Left lung (tissue), 10 donors: Measurements from ENCODE around the gene PEX3. TPM values are rescaled to one million over a fixed set of nuclear protein-coding genes. Genes with fewer than 3 reads are reported as not detected.
"Not testable (repeated sequence)": the region's sequence is repeated elsewhere in the genome, so short reads cannot be mapped to it uniquely, and the experiment has no call there.

Source experiments
- ATAC-seq: fragments of 200-7000 bp; cut with Tn5 transposase; one replicate; pipeline ENCODE4 v1.9.1; 2020; ENCODE audit warnings: moderate library complexity
- DNase-seq, 4 donors: peaks; one replicate each; pipeline ENCODE4 v3.0.0-alpha.2; 2013 to 2020
- H3K27ac ChIP-seq, 2 donors: fragments of 200-600 bp; sonication (generic) in 1 of 2; one replicate each; pipeline versions ENCODE4 v1.5.0 to v1.8.0; 2020 to 2021
- H3K27me3 ChIP-seq, 2 donors: fragments of 200-600 bp; sonication (generic) in 1 of 2; one replicate each; pipeline versions ENCODE4 v1.5.0 to v1.8.0; 2020 to 2021
- H3K36me3 ChIP-seq, 2 donors: fragments of 200-600 bp; sonication (generic) in 1 of 2; one replicate each; pipeline versions ENCODE4 v1.5.0 to v1.8.0; 2020 to 2021
- H3K4me1 ChIP-seq, 2 donors: fragments of 200-600 bp; one replicate each; pipeline ENCODE4 v1.8.0; 2021
- H3K4me3 ChIP-seq, 2 donors: fragments of 200-600 bp; sonication (generic) in 1 of 2; one replicate each; pipeline versions ENCODE4 v1.5.0 to v1.8.0; 2020 to 2021; ENCODE audit warnings: mild to moderate bottlenecking in 1 of 2
- H3K9me3 ChIP-seq, 2 donors: fragments of 200-600 bp; sonication (generic) in 1 of 2; one replicate each; pipeline versions ENCODE4 v1.5.0 to v1.8.0; 2020 to 2021
- intact Hi-C, 2 donors: fragments of 100-400 bp; cut with DNase I; formaldehyde crosslinking; loops; one replicate each; pipeline versions ENCODE4 v1.11.2 to v1.14.2; 2022
- polyA plus RNA-seq, 6 donors: library from polyadenylated mRNA; unstranded; fragments of 120-200 nt; gene quantifications; one replicate each; pipeline ENCODE4 v1.2.1, GENCODE V29; 2013; ENCODE audit not compliant: insufficient read length in 6 of 6
- total RNA-seq, 2 donors: library from RNA; stranded (reverse); fragmentation: NEBNext Ultra II Directional; extraction: Animal tissue kit (Norgen Biotek cat#: 25700); gene quantifications; one replicate each; pipeline ENCODE4 v1.2.1, GENCODE V29; 2021
- TF ChIP-seq, protein P1 (sequence below), 2 donors: fragments of 200-600 bp; sonication (generic) in 1 of 2; IDR thresholded peaks; one replicate each; pipeline versions ENCODE4 v1.5.0 to v1.8.0; 2021; ENCODE audit warnings: antibody characterized with exemption in 2 of 2
- donor health status: DM: no; HTN: yes; CAD: no.
- donor health status: DM: no; HTN: no; CAD: no.

The PEX3 gene
- total and polyA plus RNA-seq, 8 donors, result 13.4 to 32.8 (median 29.4) TPM

DNA sequence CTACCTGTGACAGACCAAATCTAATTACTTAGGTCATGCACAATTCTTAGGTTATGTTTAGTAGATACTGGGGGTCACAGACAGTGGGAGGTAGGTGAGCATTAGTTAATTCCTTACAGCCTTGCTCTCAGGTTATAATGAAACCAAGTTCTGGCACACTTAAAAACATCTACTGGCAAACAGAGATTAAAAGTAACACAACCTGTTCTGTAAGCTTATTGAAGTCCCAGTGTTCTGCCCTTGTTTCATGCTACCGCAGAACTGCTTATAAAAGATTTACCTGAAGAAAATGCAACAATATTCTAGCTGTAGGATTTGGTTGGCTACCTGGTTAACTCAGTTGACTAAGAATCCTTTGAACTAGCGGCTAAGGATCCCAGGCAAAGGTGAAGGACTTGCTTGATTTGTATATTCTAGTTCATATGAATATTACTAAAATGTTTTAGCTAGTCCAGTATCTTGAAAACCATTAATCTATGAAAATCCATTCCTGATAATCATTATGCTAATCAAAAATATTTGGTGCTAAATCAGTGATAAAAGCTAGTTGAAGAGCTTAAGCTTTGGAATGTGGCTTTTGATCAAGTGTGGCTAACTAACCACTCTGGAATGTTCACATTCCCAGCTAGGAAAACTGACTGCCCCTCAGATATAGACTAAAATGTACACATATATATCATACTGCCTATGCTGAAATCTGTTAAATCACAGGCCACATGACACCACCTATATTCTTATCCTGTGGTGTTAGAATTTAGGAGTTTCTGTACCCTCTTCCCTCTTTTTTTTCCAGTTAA lies 7.2 kb downstream of the PEX3 start:
- Histone ChIP-seq H3K9me3 (no peaks in the 10 kb centered on the region), H3K27ac (peak overlapping the region in 1 of 2 donors; percentile 58), H3K4me3 (no peak overlapping the region), H3K27me3 (no peaks in the 10 kb centered on the region), H3K4me1 (peaks cover 0 to 4% of the 10 kb centered on the region in 2 donors), H3K36me3 (peaks cover 0 to 19% of the 10 kb centered on the region in 2 donors)
- intact Hi-C loops, result no loop called here
- TF ChIP-seq, protein P1, sequence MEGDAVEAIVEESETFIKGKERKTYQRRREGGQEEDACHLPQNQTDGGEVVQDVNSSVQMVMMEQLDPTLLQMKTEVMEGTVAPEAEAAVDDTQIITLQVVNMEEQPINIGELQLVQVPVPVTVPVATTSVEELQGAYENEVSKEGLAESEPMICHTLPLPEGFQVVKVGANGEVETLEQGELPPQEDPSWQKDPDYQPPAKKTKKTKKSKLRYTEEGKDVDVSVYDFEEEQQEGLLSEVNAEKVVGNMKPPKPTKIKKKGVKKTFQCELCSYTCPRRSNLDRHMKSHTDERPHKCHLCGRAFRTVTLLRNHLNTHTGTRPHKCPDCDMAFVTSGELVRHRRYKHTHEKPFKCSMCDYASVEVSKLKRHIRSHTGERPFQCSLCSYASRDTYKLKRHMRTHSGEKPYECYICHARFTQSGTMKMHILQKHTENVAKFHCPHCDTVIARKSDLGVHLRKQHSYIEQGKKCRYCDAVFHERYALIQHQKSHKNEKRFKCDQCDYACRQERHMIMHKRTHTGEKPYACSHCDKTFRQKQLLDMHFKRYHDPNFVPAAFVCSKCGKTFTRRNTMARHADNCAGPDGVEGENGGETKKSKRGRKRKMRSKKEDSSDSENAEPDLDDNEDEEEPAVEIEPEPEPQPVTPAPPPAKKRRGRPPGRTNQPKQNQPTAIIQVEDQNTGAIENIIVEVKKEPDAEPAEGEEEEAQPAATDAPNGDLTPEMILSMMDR (IDR thresholded peaks at IDR 0.05), result no peak
- peak in 2 of 4 donors; percentile 8 to 59 for DNase-seq
- peak; percentile 91 for ATAC-seq

DNA sequence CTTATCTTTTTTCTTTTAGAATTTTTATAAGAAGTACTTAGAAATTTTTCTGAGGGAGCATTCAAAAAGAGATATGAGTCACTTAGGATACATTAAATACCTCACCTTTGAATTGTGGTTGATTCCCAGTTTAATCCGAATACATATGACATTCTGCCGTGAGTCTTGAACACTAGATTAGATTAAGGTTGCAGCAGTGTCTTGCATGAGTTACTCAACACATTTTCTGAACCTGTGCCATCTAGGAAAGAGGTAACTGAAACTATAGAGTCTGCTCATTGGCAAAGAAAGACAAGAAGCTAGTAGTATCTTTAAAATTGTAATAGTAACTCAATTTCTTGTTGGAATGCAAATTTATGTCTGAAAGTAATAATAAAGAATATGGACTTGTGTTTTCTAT lies 14.9 kb downstream of the PEX3 start:
- intact Hi-C loops, result no loop called here
- ATAC-seq (no peak), DNase-seq (no peak)
- H3K9me3 ChIP-seq, result no peaks in the 10 kb centered on the region
- H3K27ac ChIP-seq, result no peak overlapping the region
- H3K36me3 ChIP-seq, result peaks cover 0 to 16% of the 10 kb centered on the region in 2 donors
- H3K4me3 ChIP-seq, result no peak overlapping the region
- no peaks in the 10 kb centered on the region for H3K27me3 ChIP-seq
- TF ChIP-seq, protein P1 (IDR thresholded peaks at IDR 0.05), result no peak
- no peaks in the 10 kb centered on the region for H3K4me1 ChIP-seq

GRCh38 chr6:143468026-143468425 lies 17.4 kb downstream of the PEX3 start:
- DNase-seq (no peak), ATAC-seq (no peak)
- intact Hi-C loops, result no loop called here
- no peaks in the 10 kb centered on the region for H3K9me3 ChIP-seq
- TF ChIP-seq, protein P1 (IDR thresholded peaks at IDR 0.05), result no peak
- no peaks in the 10 kb centered on the region for H3K4me1 ChIP-seq
- H3K36me3 ChIP-seq, result peaks cover 0 to 26% of the 10 kb centered on the region in 2 donors
- H3K4me3 ChIP-seq, result no peak overlapping the region
- no peaks in the 10 kb centered on the region for H3K27me3 ChIP-seq
- no peak overlapping the region for H3K27ac ChIP-seq

- peaks cover 0 to 30% of the 10 kb centered on the region in 2 donors for H3K36me3 ChIP-seq
- H3K27me3 ChIP-seq, H3K4me3 ChIP-seq, H3K27ac ChIP-seq, H3K4me1 ChIP-seq, DNase-seq, H3K9me3 ChIP-seq, ATAC-seq, intact Hi-C loops: not testable (repeated sequence)
Measured at GRCh38 chr6:143468823-143469222, 18.2 kb downstream of the PEX3 start.

GRCh38 chr6:143471822-143472221 lies 21.2 kb downstream of the PEX3 start:
- Histone ChIP-seq H3K27ac (no peak overlapping the region), H3K4me3 (no peak overlapping the region), H3K9me3 (no peaks in the 10 kb centered on the region), H3K27me3 (no peaks in the 10 kb centered on the region), H3K4me1 (no peaks in the 10 kb centered on the region), H3K36me3 (peaks cover 0 to 39% of the 10 kb centered on the region in 2 donors)
- intact Hi-C loops, result no loop called here
- no peak for DNase-seq
- TF ChIP-seq, protein P1 (IDR thresholded peaks at IDR 0.05), result no peak
- ATAC-seq, result no peak
